SK-N-SH (cell line): ENCODE data around the gene IL17A. TPM values are rescaled to one million over a fixed set of nuclear protein-coding genes. Genes with fewer than 3 reads are reported as not detected.

Experiments used
- CTCF ChIA-PET: fragments of 300-600, 350-600 bp; formaldehyde crosslinking; extraction: SDS; loops from one replicate; lab custom pipeline; 2021; lab: Yijun Ruan, JAX
- POLR2A ChIA-PET: fragments of 350-600 bp; sonication (Branson Sonifier 250); formaldehyde crosslinking; extraction: SDS; loops from one replicate; lab custom pipeline; 2020; ENCODE audit warnings: antibody characterized with exemption, inconsistent platforms; lab: Yijun Ruan, JAX
- DNase-seq: peaks from one replicate; pipeline ENCODE4 v3.0.0; 2012
- H2AFZ ChIP-seq: fragments of 200-600 bp; sonication (generic); 2 replicates; pipeline ENCODE4 v1.8.1; 2016; ENCODE audit warnings: antibody characterized with exemption, mild to moderate bottlenecking, low read depth
- H3F3A ChIP-seq: fragments of 200-600 bp; sonication (generic); replicated peaks from 2 replicates; pipeline ENCODE3; 2016; ENCODE audit warnings: antibody characterized with exemption, mild to moderate bottlenecking; ENCODE audit not compliant: insufficient read depth
- H3K27ac ChIP-seq, 2 experiments: fragments of 200-500 bp in 1 of 2; fragments of 200-600 bp in 1 of 2; sonication (Bioruptor generic) in 1 of 2; sonication (generic), shearing (Covaris generic) in 1 of 2; 2 replicates each; pipeline versions ENCODE4 v1.5.1 to v1.6.1; 2014 to 2016; ENCODE audit warnings: low read depth in 2 of 2, inconsistent platforms in 1 of 2, low read length in 1 of 2, mild to moderate bottlenecking in 1 of 2, mixed read lengths in 1 of 2
- H3K27me3 ChIP-seq: fragments of 200-600 bp; sonication (generic), shearing (Covaris generic); 2 replicates; pipeline ENCODE4 v1.6.1; 2016; ENCODE audit warnings: mixed run types; ENCODE audit not compliant: insufficient read depth
- H3K36me3 ChIP-seq, 2 experiments: fragments of 200-500 bp in 1 of 2; fragments of 200-600 bp in 1 of 2; sonication (Bioruptor generic) in 1 of 2; sonication (generic) in 1 of 2; replicated peaks in 1 of 2; 2 replicates each; pipeline versions ENCODE3 to v1.5.1; 2014 to 2016; ENCODE audit warnings: low read length in 1 of 2, mild to moderate bottlenecking in 1 of 2; ENCODE audit not compliant: insufficient read depth in 2 of 2, control insufficient read depth in 1 of 2
- H3K4me1 ChIP-seq, 2 experiments: fragments of 200-500 bp in 1 of 2; fragments of 200-600 bp in 1 of 2; sonication (Bioruptor generic) in 1 of 2; sonication (generic), shearing (Covaris generic) in 1 of 2; 2 replicates each; pipeline versions ENCODE4 v1.5.1 to v1.6.1; 2014 to 2016; ENCODE audit warnings: low read depth in 1 of 2, low read length in 1 of 2, mixed run types in 1 of 2; ENCODE audit not compliant: insufficient read depth in 2 of 2, control insufficient read depth in 1 of 2
- H3K4me2 ChIP-seq: fragments of 200-600 bp; sonication (generic), shearing (Covaris generic); 2 replicates; pipeline ENCODE4 v1.6.1; 2017; ENCODE audit warnings: mixed run types
- H3K4me3 ChIP-seq, 2 experiments: fragments of 200-500 bp in 1 of 2; fragments of 200-600 bp in 1 of 2; sonication (Bioruptor generic) in 1 of 2; sonication (generic), shearing (Covaris generic) in 1 of 2; 2 replicates each; pipeline versions ENCODE4 v1.5.1 to v1.8.1; 2014 to 2016; ENCODE audit warnings: low read depth in 2 of 2, inconsistent platforms in 1 of 2, low read length in 1 of 2, mild to moderate bottlenecking in 1 of 2, mixed read lengths in 1 of 2, moderate library complexity in 1 of 2
- H3K79me2 ChIP-seq: fragments of 200-600 bp; sonication (generic); 2 replicates; pipeline ENCODE4 v1.8.1; 2017; ENCODE audit warnings: mild to moderate bottlenecking; ENCODE audit not compliant: insufficient read depth
- H3K9ac ChIP-seq: fragments of 200-600 bp; sonication (generic); 2 replicates; pipeline ENCODE4 v1.6.1; 2017; ENCODE audit warnings: mixed run types
- H3K9me2 ChIP-seq: fragments of 200-600 bp; sonication (generic); 2 replicates; pipeline ENCODE4 v1.6.1; 2017; ENCODE audit warnings: mixed run types
- H3K9me3 ChIP-seq: fragments of 200-600 bp; sonication (generic); 2 replicates; pipeline ENCODE4 v1.6.1; 2017; ENCODE audit warnings: mixed run types, mild to moderate bottlenecking, moderate library complexity
- H4K20me1 ChIP-seq: fragments of 200-600 bp; sonication (generic); 2 replicates; pipeline ENCODE4 v1.6.1; 2017; ENCODE audit warnings: mild to moderate bottlenecking, mixed run types; ENCODE audit not compliant: insufficient read depth
- CHD2 ChIP-seq: fragments of 150-350 bp; IDR thresholded peaks from 2 replicates; pipeline ENCODE4 v1.6.1; 2018; ENCODE audit warnings: low read length; ENCODE audit not compliant: partially characterized antibody
- CTCF ChIP-seq: fragments of 200-600 bp; sonication (generic); IDR thresholded peaks from 2 replicates; pipeline ENCODE4 v1.6.1; 2017; ENCODE audit warnings: antibody characterized with exemption, mild to moderate bottlenecking, moderate library complexity
- ELF1 ChIP-seq: IDR thresholded peaks from 2 replicates; pipeline ENCODE4 v1.4.0; 2012
- FOSL2 ChIP-seq: IDR thresholded peaks from 2 replicates; pipeline ENCODE4 v1.4.0; 2012; ENCODE audit warnings: low read depth, mild to moderate bottlenecking, moderate library complexity, borderline replicate concordance
- MXI1 ChIP-seq: IDR thresholded peaks from 2 replicates; pipeline ENCODE4 v1.6.1; 2012; ENCODE audit warnings: mild to moderate bottlenecking, low read depth, low read length, improper control_type of control experiment
- NRF1 ChIP-seq: IDR thresholded peaks from 2 replicates; pipeline ENCODE4 v1.6.1; 2012; ENCODE audit warnings: low read depth, mild to moderate bottlenecking, low read length
- PBX3 ChIP-seq: IDR thresholded peaks from 2 replicates; pipeline ENCODE4; 2012
- POLR2AphosphoS5 ChIP-seq: IDR thresholded peaks from 2 replicates; pipeline ENCODE4 v1.6.1; 2012; ENCODE audit warnings: low read depth, low read length
- RAD21 ChIP-seq: IDR thresholded peaks from 2 replicates; pipeline ENCODE4 v1.6.1; 2012; ENCODE audit warnings: mild to moderate bottlenecking, low read length
- SIN3A ChIP-seq: IDR thresholded peaks from 2 replicates; pipeline ENCODE4 v1.6.1; 2012; ENCODE audit warnings: low read depth, mild to moderate bottlenecking, low read length, moderate library complexity, borderline replicate concordance
- TAF1 ChIP-seq: IDR thresholded peaks from 2 replicates; pipeline ENCODE4 v1.6.1; 2012; ENCODE audit warnings: low read depth, mild to moderate bottlenecking, low read length, moderate library complexity, borderline replicate concordance
- USF2 ChIP-seq: fragments of 150-350 bp; IDR thresholded peaks from 2 replicates; pipeline ENCODE4 v1.6.1; 2017; ENCODE audit warnings: antibody characterized with exemption, low read length, low read depth, borderline replicate concordance
- whole genome bisulfite sequencing: methylation state at CpG from one replicate; pipeline ENCODE4 v1.1.6; 2017; ENCODE audit warnings: low lambda C conversion rate; 5-methylcytosine and 5-hydroxymethylcytosine counted together
- polyA plus RNA-seq, 3 experiments: library from polyadenylated mRNA; depleted of rRNA; stranded (reverse); fragments of >200 nt; gene quantifications; 2 replicates each; pipeline ENCODE4 v1.2.3, GENCODE V29; 2012
- TF ChIP-seq, protein P1 (sequence below): IDR thresholded peaks from 2 replicates; pipeline ENCODE4 v1.4.0; 2012; ENCODE audit warnings: low read depth, borderline replicate concordance
- TF ChIP-seq, protein P2 (sequence below): IDR thresholded peaks from 2 replicates; pipeline ENCODE4 v1.4.0; 2012; ENCODE audit warnings: low read depth, borderline replicate concordance

Gene IL17A
- polyA plus RNA-seq, 1 of the 3 experiments (the other 2 are of a cell fraction) = not detected

- TF ChIP-seq PBX3 = no peak
- TF ChIP-seq MXI1 = no peak
- no peak for TF ChIP-seq USF2
- no peak for TF ChIP-seq FOSL2
Measured at GRCh38 chr6:52221302-52221701, 35.1 kb downstream of the IL17A start (continued).

DNA sequence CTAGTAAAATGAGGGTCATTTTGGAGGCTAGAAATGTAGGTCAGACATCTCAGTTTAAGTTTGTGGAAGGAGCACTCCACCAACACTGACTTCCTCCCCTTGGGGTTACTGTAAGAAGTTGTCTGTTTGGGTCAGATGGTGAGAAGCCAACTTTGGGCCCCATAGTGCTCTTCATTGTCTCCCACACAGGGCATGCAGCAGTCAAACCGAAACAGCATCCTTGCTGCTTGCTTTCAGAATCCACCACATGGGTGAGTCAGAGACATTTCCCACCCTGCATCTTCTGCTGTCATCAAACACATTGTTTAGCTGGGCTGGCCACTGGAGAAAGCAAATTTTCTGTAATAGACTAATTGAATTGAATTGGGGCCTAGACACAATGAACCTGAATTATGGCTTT is 41.3 kb downstream of the IL17A start:
- no peak overlapping the region for H3K9ac ChIP-seq
- no peak overlapping the region for H3K27ac ChIP-seq
- H3K9me3 ChIP-seq = no peaks in the 10 kb centered on the region; the same call in 1 of the 2 replicates
- H3K27me3 ChIP-seq = no peaks in the 10 kb centered on the region; the same call in 1 of the 2 replicates
- no peaks in the 10 kb centered on the region for H3K4me1 ChIP-seq
- no peaks in the 10 kb centered on the region for H3K36me3 ChIP-seq
- POLR2A ChIA-PET = no interaction called here
- no peaks in the 10 kb centered on the region for H3F3A ChIP-seq
- H4K20me1 ChIP-seq = no peaks in the 10 kb centered on the region
- H3K9me2 ChIP-seq = no peaks in the 10 kb centered on the region
- WGBS = 22% methylated on average over 1 of the region's 1 CpG
- DNase-seq = no peak
- H3K79me2 ChIP-seq = no peaks in the 10 kb centered on the region
- H2AFZ ChIP-seq = no peak overlapping the region
- TF ChIP-seq CTCF (no peak), ELF1 (no peak), TAF1 (no peak), POLR2AphosphoS5 (no peak), CHD2 (no peak), SIN3A (no peak), NRF1 (no peak), RAD21 (no peak)
- TF ChIP-seq, protein P1, sequence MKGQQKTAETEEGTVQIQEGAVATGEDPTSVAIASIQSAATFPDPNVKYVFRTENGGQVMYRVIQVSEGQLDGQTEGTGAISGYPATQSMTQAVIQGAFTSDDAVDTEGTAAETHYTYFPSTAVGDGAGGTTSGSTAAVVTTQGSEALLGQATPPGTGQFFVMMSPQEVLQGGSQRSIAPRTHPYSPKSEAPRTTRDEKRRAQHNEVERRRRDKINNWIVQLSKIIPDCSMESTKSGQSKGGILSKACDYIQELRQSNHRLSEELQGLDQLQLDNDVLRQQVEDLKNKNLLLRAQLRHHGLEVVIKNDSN = no peak
- TF ChIP-seq, protein P2, sequence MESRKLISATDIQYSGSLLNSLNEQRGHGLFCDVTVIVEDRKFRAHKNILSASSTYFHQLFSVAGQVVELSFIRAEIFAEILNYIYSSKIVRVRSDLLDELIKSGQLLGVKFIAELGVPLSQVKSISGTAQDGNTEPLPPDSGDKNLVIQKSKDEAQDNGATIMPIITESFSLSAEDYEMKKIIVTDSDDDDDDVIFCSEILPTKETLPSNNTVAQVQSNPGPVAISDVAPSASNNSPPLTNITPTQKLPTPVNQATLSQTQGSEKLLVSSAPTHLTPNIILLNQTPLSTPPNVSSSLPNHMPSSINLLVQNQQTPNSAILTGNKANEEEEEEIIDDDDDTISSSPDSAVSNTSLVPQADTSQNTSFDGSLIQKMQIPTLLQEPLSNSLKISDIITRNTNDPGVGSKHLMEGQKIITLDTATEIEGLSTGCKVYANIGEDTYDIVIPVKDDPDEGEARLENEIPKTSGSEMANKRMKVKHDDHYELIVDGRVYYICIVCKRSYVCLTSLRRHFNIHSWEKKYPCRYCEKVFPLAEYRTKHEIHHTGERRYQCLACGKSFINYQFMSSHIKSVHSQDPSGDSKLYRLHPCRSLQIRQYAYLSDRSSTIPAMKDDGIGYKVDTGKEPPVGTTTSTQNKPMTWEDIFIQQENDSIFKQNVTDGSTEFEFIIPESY = no peak
- TF ChIP-seq, all 33 proteins: peak for 0
- Histone ChIP-seq H3K4me3 (no peak overlapping the region), H3K4me2 (no peak overlapping the region)
- CTCF ChIA-PET = no interaction called here
